Measurements from ENCODE around the gene PTDSS2. TPM values are rescaled to one million over a fixed set of nuclear protein-coding genes. Genes with fewer than 3 reads are reported as not detected.

Gene PTDSS2
- total and polyA plus RNA-seq, 2 experiments from 2014 or later, result 22.7 to 145 TPM

GRCh38 chr11:455566-456147 is 5.6 kb downstream of the PTDSS2 start:
- DNase-seq (ENCODE audit: low spot score) (no peak), ATAC-seq (peak; percentile 10)
- Histone ChIP-seq H3K27ac (ENCODE audit: low read depth) (peak overlapping the region; percentile 32; the same call in 1 of the 2 replicates), H3K4me3 (no peak overlapping the region), H3K27me3 (ENCODE audit: insufficient read depth) (no peaks in the 10 kb centered on the region), H4K20me1 (replicated peaks; ENCODE audit: insufficient read depth) (peaks cover 36% of the 10 kb centered on the region), H3K36me3 (ENCODE audit: insufficient read depth) (no peaks in the 10 kb centered on the region; the same call in 1 of the 2 replicates), H3K9me2 (ENCODE audit: insufficient read depth) (no peaks in the 10 kb centered on the region), H3F3A (replicated peaks; ENCODE audit: low read depth) (peaks cover 11% of the 10 kb centered on the region), H3K79me2 (replicated peaks; ENCODE audit: insufficient read depth) (peaks cover 91% of the 10 kb centered on the region), H3K4me2 (peak overlapping the region; percentile 64; the same call in 1 of the 2 replicates), H2AFZ (no peak overlapping the region), H3K4me1 (ENCODE audit: insufficient read depth) (peaks cover 23% of the 10 kb centered on the region)
- H3K27me3 Mint-ChIP-seq (ENCODE audit: insufficient read depth, low read depth, poor library complexity), result peaks cover 7% of the 10 kb centered on the region
- H3K4me1 Mint-ChIP-seq, result peaks cover 39% of the 10 kb centered on the region
- TF ChIP-seq JUNB (IDR thresholded peaks at IDR 0.05; ENCODE audit: unreplicated experiment) (no peak), ZNF331 (CRISPR knock-in tag; IDR thresholded peaks at IDR 0.05; ENCODE audit: low read depth) (no peak), REST (IDR thresholded peaks at IDR 0.05; ENCODE audit: unreplicated experiment) (no peak), CTCF (conservative IDR thresholded peaks at IDR 0.05; ENCODE audit: low read depth in 2 of 2) (no peak), ETS1 (IDR thresholded peaks at IDR 0.05) (no peak), ZNF462 (CRISPR knock-in tag; IDR thresholded peaks at IDR 0.05) (no peak), NANOG (IDR thresholded peaks at IDR 0.05; ENCODE audit: borderline replicate concordance) (no peak), CREB1 (CRISPR knock-in tag; IDR thresholded peaks at IDR 0.05; ENCODE audit: low read depth) (no peak), STAT1 (IDR thresholded peaks at IDR 0.05; ENCODE audit: unreplicated experiment) (no peak), EZH2phosphoT487 (IDR thresholded peaks at IDR 0.05; ENCODE audit: unreplicated experiment) (no peak), ZNF114 (CRISPR knock-in tag; IDR thresholded peaks at IDR 0.05) (no peak), POLR2AphosphoS5 (IDR thresholded peaks at IDR 0.05; ENCODE audit: low read depth) (no peak), EZH2 (IDR thresholded peaks at IDR 0.05; ENCODE audit: low read depth, unreplicated experiment) (no peak)
- H3K9me3 Mint-ChIP-seq, result no peaks in the 10 kb centered on the region; the same call in 2 of the 3 replicates
- H3K36me3 Mint-ChIP-seq (ENCODE audit: low read depth), result peaks cover 41% of the 10 kb centered on the region
- no peak overlapping the region for H3K4me3 Mint-ChIP-seq
- no peak overlapping the region; the same call in 1 of the 2 replicates for H3K27ac Mint-ChIP-seq

Data from GM23338 (cell line).